Skeletal muscle tissue (tissue), 4 donors: ENCODE measurements around the gene RFPL4A. TPM values are rescaled to one million over a fixed set of nuclear protein-coding genes. Genes with fewer than 3 reads are reported as not detected.
"Not testable (repeated sequence)": the region's sequence is repeated elsewhere in the genome, so short reads cannot be mapped to it uniquely, and the experiment has no call there.

Experiments used
- H3K27ac ChIP-seq: one replicate; pipeline ENCODE4 v1.7.0; 2013; ENCODE audit warnings: mild to moderate bottlenecking, low read depth, low read length, inconsistent platforms
- H3K27me3 ChIP-seq, 3 donors: one replicate each; pipeline ENCODE4 v1.7.0; 2013; ENCODE audit warnings: low read length in 3 of 3; ENCODE audit not compliant: control insufficient read depth in 3 of 3, insufficient read depth in 3 of 3
- H3K36me3 ChIP-seq, 3 donors: one replicate each; pipeline ENCODE4 v1.7.0; 2013; ENCODE audit warnings: low read length in 3 of 3; ENCODE audit not compliant: control insufficient read depth in 3 of 3, insufficient read depth in 3 of 3
- H3K4me1 ChIP-seq, 3 donors: one replicate each; pipeline ENCODE4 v1.7.0; 2013; ENCODE audit warnings: low read length in 3 of 3, mild to moderate bottlenecking in 3 of 3; ENCODE audit not compliant: control insufficient read depth in 3 of 3, insufficient read depth in 3 of 3
- H3K4me3 ChIP-seq, 3 donors: one replicate each; pipeline ENCODE4 v1.7.0; 2013; ENCODE audit warnings: low read length in 3 of 3
- H3K9ac ChIP-seq, 3 donors: one replicate each; pipeline ENCODE4 v1.7.0; 2013; ENCODE audit warnings: low read length in 3 of 3, mild to moderate bottlenecking in 3 of 3, moderate library complexity in 2 of 3, low read depth in 1 of 3
- H3K9me3 ChIP-seq, 3 donors: one replicate each; pipeline ENCODE4 v1.7.0; 2013; ENCODE audit warnings: low read length in 3 of 3; ENCODE audit not compliant: control insufficient read depth in 3 of 3
- total RNA-seq: library from RNA; depleted of rRNA; stranded (reverse); fragments of >200 nt; gene quantifications from one replicate; pipeline ENCODE4 v1.2.3, GENCODE V29; 2014
- donor health status: Osteomylitis.

The RFPL4A gene
- total RNA-seq, 1 donor from 2014 or later: 0.52 TPM

- H3K4me3 ChIP-seq, H3K27ac ChIP-seq, H3K4me1 ChIP-seq, H3K36me3 ChIP-seq, H3K27me3 ChIP-seq, H3K9ac ChIP-seq, H3K9me3 ChIP-seq: not testable (repeated sequence)
Observed at GRCh38 chr19:55730378-55730777, 28.5 kb upstream of the RFPL4A start.

- Histone ChIP-seq H3K27me3 (no peaks in the 10 kb centered on the region), H3K9ac (no peak within 1 kb of the TSS), H3K9me3 (no peaks in the 10 kb centered on the region), H3K4me1 (no peaks in the 10 kb centered on the region), H3K36me3 (no peaks in the 10 kb centered on the region), H3K27ac (no peak within 1 kb of the TSS), H3K4me3 (no peak within 1 kb of the TSS)
Observed at GRCh38 chr19:55738302-55738701, 20.6 kb upstream of the RFPL4A start, which contains the start of gene NLRP9. Gene NLRP9, minus strand, starts transcription at chr19:55738402. Its CDS starts 28 bp downstream, at chr19:55738374.

- H3K27me3 ChIP-seq: peaks cover 0 to 3% (median 0%) of the 10 kb centered on the region in 3 donors
- H3K9ac ChIP-seq: no peak overlapping the region
- no peak overlapping the region for H3K4me3 ChIP-seq
- no peaks in the 10 kb centered on the region for H3K36me3 ChIP-seq
- H3K27ac ChIP-seq: no peak overlapping the region
- H3K4me1 ChIP-seq: no peaks in the 10 kb centered on the region
- no peaks in the 10 kb centered on the region for H3K9me3 ChIP-seq
Observed at GRCh38 chr19:55750715-55751114, 8.2 kb upstream of the RFPL4A start.

- Histone ChIP-seq H3K9ac (no peak overlapping the region), H3K4me1 (no peaks in the 10 kb centered on the region), H3K27me3 (peaks cover 0 to 3% (median 0%) of the 10 kb centered on the region in 3 donors), H3K9me3 (no peaks in the 10 kb centered on the region), H3K36me3 (no peaks in the 10 kb centered on the region), H3K4me3 (no peak overlapping the region), H3K27ac (no peak overlapping the region)
Observed at GRCh38 chr19:55753401-55753800, 5.5 kb upstream of the RFPL4A start.

GRCh38 chr19:55756808-55757207 lies 2.1 kb upstream of the RFPL4A start:
- not testable (repeated sequence) for H3K27ac ChIP-seq, H3K4me1 ChIP-seq

GRCh38 chr19:55766466-55766865 lies 7.6 kb downstream of the RFPL4A start:
- Histone ChIP-seq H3K4me1 (no peaks in the 10 kb centered on the region), H3K9me3 (peaks cover 0 to 3% (median 2%) of the 10 kb centered on the region in 3 donors), H3K36me3 (no peaks in the 10 kb centered on the region), H3K4me3 (no peak overlapping the region), H3K27me3 (no peaks in the 10 kb centered on the region), H3K9ac (no peak overlapping the region), H3K27ac (no peak overlapping the region)

More at GRCh38 chr19:55756808-55757207, 2.1 kb upstream of the RFPL4A start:
- not testable (repeated sequence) for H3K9ac ChIP-seq, H3K27me3 ChIP-seq, H3K9me3 ChIP-seq, H3K36me3 ChIP-seq, H3K4me3 ChIP-seq

GRCh38 chr19:55768818-55769217 lies 9.9 kb downstream of the RFPL4A start, which contains the start of gene RFPL4AL1:
Gene RFPL4AL1, plus strand, starts transcription at chr19:55769118. Its CDS starts 2,687 bp downstream, at chr19:55771805.
- not testable (repeated sequence) for H3K4me3 ChIP-seq, H3K36me3 ChIP-seq, H3K4me1 ChIP-seq, H3K9ac ChIP-seq, H3K9me3 ChIP-seq, H3K27me3 ChIP-seq, H3K27ac ChIP-seq

- H3K27me3 ChIP-seq, H3K4me3 ChIP-seq, H3K4me1 ChIP-seq, H3K9ac ChIP-seq, H3K36me3 ChIP-seq, H3K9me3 ChIP-seq, H3K27ac ChIP-seq: not testable (repeated sequence)
Observed at GRCh38 chr19:55769632-55770031, 10.7 kb downstream of the RFPL4A start.

- H3K4me1 ChIP-seq: no peaks in the 10 kb centered on the region
- H3K9ac ChIP-seq: no peak overlapping the region
- no peak overlapping the region for H3K27ac ChIP-seq
- no peak overlapping the region for H3K4me3 ChIP-seq
- no peaks in the 10 kb centered on the region for H3K36me3 ChIP-seq
- no peaks in the 10 kb centered on the region for H3K27me3 ChIP-seq
- peaks cover 0 to 3% (median 0%) of the 10 kb centered on the region in 3 donors for H3K9me3 ChIP-seq
Observed at GRCh38 chr19:55777528-55777927, 18.6 kb downstream of the RFPL4A start.

- H3K27me3 ChIP-seq: no peaks in the 10 kb centered on the region
Observed at GRCh38 chr19:55778331-55778730, 19.4 kb downstream of the RFPL4A start.

GRCh38 chr19:55781112-55781511 lies 22.2 kb downstream of the RFPL4A start:
- Histone ChIP-seq H3K27ac (no peak overlapping the region), H3K9ac (no peak overlapping the region), H3K9me3 (peaks cover 0 to 3% (median 0%) of the 10 kb centered on the region in 3 donors), H3K36me3 (no peaks in the 10 kb centered on the region), H3K4me3 (no peak overlapping the region), H3K27me3 (no peaks in the 10 kb centered on the region), H3K4me1 (no peaks in the 10 kb centered on the region)

More at GRCh38 chr19:55778331-55778730, 19.4 kb downstream of the RFPL4A start:
- no peaks in the 10 kb centered on the region for H3K36me3 ChIP-seq
- H3K9me3 ChIP-seq: peaks cover 0 to 3% (median 0%) of the 10 kb centered on the region in 3 donors
- no peak overlapping the region for H3K4me3 ChIP-seq
- no peak overlapping the region for H3K9ac ChIP-seq
- no peaks in the 10 kb centered on the region for H3K4me1 ChIP-seq
- no peak overlapping the region for H3K27ac ChIP-seq
